RWPE2 (cell line): Measurements from ENCODE around the gene RAPGEF4.
A peak's percentile ranks its signal among the peaks of the same experiment; 100 is the strongest.

ENCODE experiments used
- ATAC-seq: fragments of 200-7000 bp; cut with Tn5 transposase; 3 replicates; pipeline ENCODE4 v1.9.1; 2021; ENCODE audit warnings: low read depth
- DNase-seq: peaks from one replicate; pipeline ENCODE4 v3.0.0-alpha.2; 2020; ENCODE audit warnings: low spot score
- H3K27ac ChIP-seq: fragments of 450-650 bp; 2 replicates; pipeline ENCODE4 v1.5.1; 2017; ENCODE audit warnings: mild to moderate bottlenecking; ENCODE audit not compliant: poor library complexity, severe bottlenecking
- H3K27me3 ChIP-seq: fragments of 250-450 bp; sonication (Bioruptor Pico); 2 replicates; pipeline ENCODE4 v1.5.1; 2021; ENCODE audit warnings: mild to moderate bottlenecking, moderate library complexity; ENCODE audit not compliant: insufficient read depth, poor library complexity, severe bottlenecking
- H3K36me3 ChIP-seq: fragments of 250-450 bp; sonication (Bioruptor Pico); 2 replicates; pipeline ENCODE4 v1.5.1; 2020; ENCODE audit warnings: low read depth, mild to moderate bottlenecking, moderate library complexity
- H3K4me1 ChIP-seq: fragments of 250-450 bp; sonication (Bioruptor Pico); 2 replicates; pipeline ENCODE4 v1.5.1; 2021; ENCODE audit warnings: mild to moderate bottlenecking, moderate library complexity; ENCODE audit not compliant: insufficient read depth, poor library complexity, severe bottlenecking
- H3K4me3 ChIP-seq: fragments of 250-450 bp; sonication (Bioruptor Pico); 2 replicates; pipeline ENCODE4 v1.5.1; 2021; ENCODE audit warnings: mild to moderate bottlenecking, moderate library complexity; ENCODE audit not compliant: severe bottlenecking
- H3K9me3 ChIP-seq: fragments of 250-450 bp; sonication (Bioruptor Pico); 2 replicates; pipeline ENCODE4 v1.5.1; 2021; ENCODE audit warnings: mild to moderate bottlenecking, moderate library complexity; ENCODE audit not compliant: severe bottlenecking
- TF ChIP-seq, protein P1 (sequence below): fragments of 450-650 bp; IDR thresholded peaks from one replicate; pipeline ENCODE4 v1.5.1; 2017; ENCODE audit warnings: mild to moderate bottlenecking, moderate library complexity; ENCODE audit not compliant: poor library complexity, severe bottlenecking

Gene RAPGEF4

DNA sequence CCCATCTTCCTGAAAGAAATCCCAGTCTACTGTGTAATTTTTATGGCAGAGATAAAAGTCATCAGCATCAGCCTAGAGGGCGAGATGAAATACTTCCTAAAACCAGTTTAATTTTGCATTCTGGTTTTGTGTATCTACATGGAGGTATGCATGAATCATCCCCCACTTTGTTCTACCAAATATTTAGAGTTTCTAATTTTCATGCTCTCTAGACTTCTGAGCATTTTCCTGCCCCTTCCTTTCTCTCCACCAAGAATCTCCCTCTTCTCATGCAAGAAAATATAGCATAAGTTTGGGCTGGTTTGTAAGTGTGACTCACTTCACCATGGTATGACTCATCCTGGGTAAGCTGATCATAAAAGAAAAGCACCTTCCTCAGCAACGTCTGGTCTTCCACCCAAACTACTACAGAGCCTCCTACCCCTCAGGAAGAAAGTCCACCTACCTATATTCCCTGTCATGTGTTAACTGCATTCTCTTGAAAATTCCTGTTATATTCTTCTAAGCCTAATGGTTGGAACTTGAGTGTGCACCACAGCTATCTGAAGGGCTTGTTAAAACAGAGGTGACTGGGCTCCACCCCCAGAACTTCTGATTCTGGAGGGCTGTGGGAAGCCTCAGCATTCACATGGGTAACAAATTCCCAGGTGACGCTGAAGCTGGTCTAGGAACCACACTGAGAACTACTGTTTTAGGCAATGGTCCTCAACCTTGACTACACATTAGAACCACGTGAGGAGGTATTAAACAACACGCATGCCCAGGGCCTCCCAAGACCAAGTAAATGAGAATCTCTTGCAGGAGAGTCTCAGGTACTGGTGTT, 37.4 kb upstream of the RAPGEF4 start:
- DNase-seq, result no peak
- TF ChIP-seq, protein P1, sequence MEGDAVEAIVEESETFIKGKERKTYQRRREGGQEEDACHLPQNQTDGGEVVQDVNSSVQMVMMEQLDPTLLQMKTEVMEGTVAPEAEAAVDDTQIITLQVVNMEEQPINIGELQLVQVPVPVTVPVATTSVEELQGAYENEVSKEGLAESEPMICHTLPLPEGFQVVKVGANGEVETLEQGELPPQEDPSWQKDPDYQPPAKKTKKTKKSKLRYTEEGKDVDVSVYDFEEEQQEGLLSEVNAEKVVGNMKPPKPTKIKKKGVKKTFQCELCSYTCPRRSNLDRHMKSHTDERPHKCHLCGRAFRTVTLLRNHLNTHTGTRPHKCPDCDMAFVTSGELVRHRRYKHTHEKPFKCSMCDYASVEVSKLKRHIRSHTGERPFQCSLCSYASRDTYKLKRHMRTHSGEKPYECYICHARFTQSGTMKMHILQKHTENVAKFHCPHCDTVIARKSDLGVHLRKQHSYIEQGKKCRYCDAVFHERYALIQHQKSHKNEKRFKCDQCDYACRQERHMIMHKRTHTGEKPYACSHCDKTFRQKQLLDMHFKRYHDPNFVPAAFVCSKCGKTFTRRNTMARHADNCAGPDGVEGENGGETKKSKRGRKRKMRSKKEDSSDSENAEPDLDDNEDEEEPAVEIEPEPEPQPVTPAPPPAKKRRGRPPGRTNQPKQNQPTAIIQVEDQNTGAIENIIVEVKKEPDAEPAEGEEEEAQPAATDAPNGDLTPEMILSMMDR, result no peak
- Histone ChIP-seq H3K27ac (peak overlapping the region; percentile 90), H3K4me3 (no peak overlapping the region), H3K9me3 (no peaks in the 10 kb centered on the region), H3K27me3 (no peaks in the 10 kb centered on the region), H3K36me3 (no peaks in the 10 kb centered on the region), H3K4me1 (peaks cover 40% of the 10 kb centered on the region)
- ATAC-seq, result peak; percentile 85

DNA sequence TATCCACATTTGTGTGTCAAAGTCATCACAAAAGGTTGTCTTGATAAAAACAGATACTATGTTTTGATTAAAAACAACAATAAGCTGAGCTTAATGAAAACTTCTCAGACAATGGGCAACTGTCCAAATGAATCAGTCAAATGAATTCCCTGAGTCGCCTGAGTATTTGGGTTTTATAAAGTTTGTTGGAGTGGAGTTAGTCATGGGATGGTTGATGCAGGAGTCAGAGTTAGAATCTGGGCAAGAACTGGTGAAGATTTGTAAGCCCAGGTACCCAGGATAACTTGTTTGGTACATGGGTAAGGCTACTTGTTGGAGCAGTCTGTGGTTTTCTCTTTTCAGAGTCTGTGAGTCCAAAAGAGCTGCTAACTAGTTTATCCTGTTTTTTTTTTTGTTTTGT, 34.4 kb upstream of the RAPGEF4 start:
- H3K9me3 ChIP-seq, result no peaks in the 10 kb centered on the region
- TF ChIP-seq, protein P1, result no peak
- peak; percentile 72 for ATAC-seq
- no peaks in the 10 kb centered on the region for H3K36me3 ChIP-seq
- no peak for DNase-seq
- H3K27ac ChIP-seq, result peak overlapping the region; percentile 40
- H3K27me3 ChIP-seq, result no peaks in the 10 kb centered on the region
- H3K4me3 ChIP-seq, result no peak overlapping the region
- H3K4me1 ChIP-seq, result peaks cover 30% of the 10 kb centered on the region

DNA sequence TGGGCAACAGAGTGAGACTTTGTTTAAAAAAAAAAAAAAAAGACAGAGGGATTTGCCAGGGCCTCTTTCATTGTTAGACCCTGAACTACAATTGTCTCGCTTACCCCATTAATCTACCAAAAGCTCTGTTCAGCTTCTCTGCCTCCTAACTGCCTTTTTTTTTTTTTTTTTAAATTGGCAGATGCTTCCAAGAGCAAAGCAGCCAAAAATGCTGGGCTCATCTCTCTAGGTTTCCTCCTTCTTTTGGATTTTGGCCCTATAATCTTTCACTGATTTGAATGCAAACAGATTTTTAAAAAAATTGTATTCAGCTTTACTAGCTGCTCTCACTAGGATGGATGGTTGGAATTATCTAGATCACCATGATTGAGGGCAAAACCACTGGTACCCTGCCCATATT, 33.2 kb upstream of the RAPGEF4 start:
- TF ChIP-seq, protein P1, result no peak
- H3K4me3 ChIP-seq, result no peak overlapping the region
- DNase-seq (no peak), ATAC-seq (no peak)
- no peak overlapping the region for H3K27ac ChIP-seq
- no peaks in the 10 kb centered on the region for H3K36me3 ChIP-seq
- peaks cover 22% of the 10 kb centered on the region for H3K4me1 ChIP-seq
- no peaks in the 10 kb centered on the region for H3K27me3 ChIP-seq
- no peaks in the 10 kb centered on the region for H3K9me3 ChIP-seq

DNA sequence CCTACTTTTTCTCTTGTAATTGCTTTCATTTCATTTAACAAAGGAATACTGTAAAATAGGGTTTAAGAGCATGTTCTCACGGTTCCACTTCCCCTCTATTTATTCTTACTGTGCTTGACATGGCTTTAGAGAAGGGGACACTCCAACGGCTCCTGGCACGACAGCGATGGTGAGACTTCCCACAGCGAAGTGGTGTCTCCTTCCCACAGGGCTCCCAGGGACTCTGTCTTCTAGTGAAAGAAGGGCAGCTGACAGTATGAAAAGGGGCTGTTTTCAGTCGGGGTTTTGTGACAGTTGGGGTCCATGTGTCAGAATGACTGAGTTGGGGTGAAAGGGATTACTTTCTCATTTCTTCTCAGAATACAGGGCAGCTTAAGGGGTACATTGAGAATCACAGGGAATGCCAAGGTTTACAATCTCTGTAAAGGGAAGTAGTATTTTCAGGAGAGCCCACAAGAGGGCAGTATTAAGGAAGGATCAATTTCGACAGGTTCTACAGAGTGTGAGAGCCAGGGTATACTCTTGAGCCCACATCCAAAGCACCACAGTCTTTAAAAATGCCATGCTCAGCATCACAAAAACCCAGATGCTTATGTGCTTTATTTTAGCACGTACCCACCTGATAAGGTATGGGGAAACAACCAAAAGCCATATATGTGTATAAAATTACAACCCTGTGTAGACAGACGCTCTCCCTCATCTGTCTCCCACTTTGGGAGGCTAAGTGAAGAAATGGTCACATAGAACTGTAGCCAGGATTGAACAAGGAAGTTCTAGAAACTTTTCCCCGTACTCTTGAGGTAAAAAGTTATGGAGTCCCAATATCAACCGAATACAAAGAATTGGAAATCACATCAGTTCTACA, 31.3 kb upstream of the RAPGEF4 start:
- H3K27ac ChIP-seq, result no peak overlapping the region
- H3K4me1 ChIP-seq, result peaks cover 7% of the 10 kb centered on the region
- H3K4me3 ChIP-seq, result no peak overlapping the region
- TF ChIP-seq, protein P1, result peak; percentile 50
- H3K36me3 ChIP-seq, result no peaks in the 10 kb centered on the region
- no peak for DNase-seq
- ATAC-seq, result peak; percentile 56; the same call in 2 of the 3 replicates
- H3K27me3 ChIP-seq, result no peaks in the 10 kb centered on the region
- H3K9me3 ChIP-seq, result no peaks in the 10 kb centered on the region
